GM19240 (cell line): ENCODE results near the gene ENPP6.
"Not testable (repeated sequence)": the region's sequence is repeated elsewhere in the genome, so short reads cannot be mapped to it uniquely, and the experiment has no call there.

Experiments
- DNase-seq: peaks from one replicate; pipeline ENCODE4 v3.0.0; 2011; ENCODE audit warnings: low spot score; ENCODE audit not compliant: insufficient read length

ENPP6 gene

DNA sequence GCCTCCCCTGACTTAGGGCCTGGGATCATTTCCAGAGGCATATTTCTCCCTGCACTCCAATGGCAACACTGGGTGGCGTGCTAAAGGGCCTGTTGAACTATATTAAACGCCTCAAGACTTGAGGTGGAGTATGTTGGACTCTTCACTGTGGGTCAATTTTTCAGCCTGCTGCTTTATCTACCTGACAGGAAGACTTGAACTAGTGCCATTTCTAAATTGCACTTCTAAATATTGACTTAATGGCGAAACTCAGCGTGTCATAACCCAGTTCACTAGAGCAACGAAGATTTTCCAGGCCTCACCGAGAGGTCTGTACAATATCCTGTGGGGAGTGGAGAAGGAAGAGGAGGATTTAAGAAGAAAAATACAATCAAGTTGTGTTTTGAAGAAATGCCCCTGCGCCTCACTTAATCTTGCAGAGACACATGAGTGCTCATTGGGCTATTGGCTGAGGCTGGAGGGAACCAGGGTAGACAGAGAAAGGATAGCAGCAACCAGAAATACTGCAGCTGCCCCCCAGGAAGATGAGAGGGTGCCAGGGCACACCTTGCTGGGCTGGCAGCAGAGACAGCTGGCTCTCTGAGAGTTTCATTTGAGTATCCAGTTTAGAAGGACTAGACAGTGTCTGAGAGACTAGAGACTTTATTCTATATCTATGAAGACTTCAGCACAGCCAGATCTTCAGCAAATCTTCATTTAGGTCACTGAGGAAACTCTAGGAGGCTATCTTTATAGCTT lies 67.4 kb downstream of the ENPP6 start:
- no peak for DNase-seq

DNA sequence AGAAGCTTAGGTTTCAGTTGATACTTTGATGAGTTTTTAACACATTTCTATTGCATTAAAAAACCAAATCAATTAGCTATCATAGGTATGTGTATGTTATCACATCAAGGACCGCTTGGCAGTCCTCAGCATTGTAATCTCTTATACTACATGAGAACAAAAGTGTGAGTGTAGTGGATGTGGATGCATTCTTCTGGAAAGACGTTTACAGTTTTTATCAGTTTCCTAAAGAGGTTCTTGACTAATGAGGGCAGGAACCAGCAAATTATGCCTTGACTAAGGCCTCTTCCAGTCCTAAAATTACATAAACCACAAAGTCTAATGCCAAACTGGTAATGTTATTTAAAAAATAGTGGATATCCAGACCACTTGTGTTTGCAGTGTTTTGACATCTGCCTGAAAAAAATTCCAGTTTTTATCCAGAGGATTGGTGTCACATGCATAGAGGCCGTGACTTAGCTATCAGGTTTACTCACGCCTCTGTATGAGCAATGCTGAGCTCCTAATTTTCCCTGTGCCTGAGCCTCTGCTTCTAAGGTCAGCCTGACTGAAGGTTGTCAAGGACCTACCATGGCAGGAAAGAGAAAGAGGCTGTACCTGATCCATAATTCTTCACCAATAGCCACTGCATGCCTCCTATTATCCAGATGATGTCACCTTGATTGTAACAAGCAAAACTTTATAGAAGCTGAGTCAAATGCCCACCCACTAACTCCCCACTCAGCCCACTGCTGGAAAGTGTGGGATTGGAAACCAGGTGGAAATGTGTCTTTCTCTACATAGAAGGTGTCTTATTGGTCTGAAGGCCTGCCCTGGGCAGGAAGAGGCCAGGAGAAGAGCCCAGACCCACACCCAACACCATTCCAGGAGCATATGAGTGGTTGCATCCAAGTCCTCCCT lies 68.7 kb downstream of the ENPP6 start:
- DNase-seq: no peak

DNA sequence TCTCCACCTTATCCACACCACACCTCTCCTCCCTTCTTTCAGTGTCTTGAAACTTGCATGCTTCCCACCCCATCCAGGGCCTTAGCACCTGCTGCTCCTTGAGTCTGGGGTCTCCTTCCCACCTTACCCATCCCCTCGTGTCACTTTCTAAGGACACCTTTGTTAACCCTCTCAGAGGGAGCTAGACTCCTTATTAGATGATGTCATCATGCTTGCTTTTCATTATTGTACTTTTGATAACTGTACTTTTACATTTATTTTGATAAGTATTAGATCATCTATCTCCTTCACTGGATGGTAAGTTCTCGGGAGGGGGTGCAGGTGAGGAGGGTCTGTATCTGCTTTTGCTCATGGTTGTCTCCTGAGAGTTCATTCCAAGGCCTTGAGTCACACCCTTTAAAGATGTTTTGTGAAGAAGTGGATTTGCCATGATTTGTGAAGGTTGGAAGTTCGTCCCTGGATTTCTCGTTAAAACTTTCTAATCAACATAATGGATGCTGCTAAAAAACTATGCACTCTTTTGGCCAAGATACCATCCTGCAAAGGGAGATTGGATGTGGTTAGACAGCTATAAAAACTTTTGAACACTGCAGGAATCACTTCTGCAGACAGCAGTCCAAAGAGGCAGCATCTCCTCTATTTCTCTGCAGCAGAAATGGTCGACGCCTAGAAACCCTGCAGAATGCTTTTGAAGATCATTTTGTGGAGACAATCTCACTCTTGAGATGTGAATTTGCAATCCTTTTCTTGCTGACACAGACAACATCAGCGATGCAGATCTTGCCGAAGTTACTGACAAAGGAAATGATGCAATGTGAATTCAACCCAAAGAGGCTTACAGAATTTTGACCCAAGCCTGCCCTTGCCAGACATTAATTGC lies 69.6 kb downstream of the ENPP6 start:
- no peak for DNase-seq

DNA sequence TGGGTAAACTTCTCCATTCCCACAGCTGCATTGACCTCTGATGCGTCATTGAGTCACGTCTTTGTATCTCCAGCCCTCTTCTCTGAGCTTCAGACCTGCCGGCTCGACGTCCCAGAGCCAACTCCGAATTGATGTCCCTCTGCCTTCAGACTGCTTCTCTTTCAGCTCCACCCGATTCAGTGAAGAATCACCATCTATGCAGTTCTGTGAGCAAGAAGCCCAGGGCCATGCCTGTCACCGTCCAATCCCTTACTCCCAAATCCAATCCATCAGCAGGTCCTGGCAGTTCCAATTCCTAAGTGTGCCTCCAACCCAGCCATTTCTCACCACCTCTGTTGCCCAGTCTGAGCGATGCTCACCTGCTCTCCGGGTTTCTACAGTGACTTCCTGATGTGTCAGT lies 70.7 kb downstream of the ENPP6 start:
- DNase-seq: no peak

DNA sequence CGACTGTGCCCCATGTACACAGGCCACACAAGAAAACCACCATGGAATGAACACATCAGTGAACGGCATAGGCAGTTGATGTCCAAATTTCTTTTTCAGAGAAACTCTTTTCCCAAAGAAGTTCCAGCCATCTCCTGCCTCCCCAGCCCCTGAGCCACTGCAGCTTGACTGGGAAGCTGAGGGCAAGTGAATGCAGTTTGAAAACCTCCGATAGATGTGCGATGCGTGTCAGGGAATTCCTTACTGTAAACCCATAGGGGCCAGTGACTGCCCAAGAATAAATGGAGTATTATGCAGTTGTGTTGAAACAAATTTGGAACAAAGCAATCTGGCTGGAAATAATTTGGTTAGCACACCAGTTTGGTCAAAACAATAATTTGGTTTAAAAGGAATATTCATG lies 72.1 kb downstream of the ENPP6 start:
- DNase-seq: no peak

DNA sequence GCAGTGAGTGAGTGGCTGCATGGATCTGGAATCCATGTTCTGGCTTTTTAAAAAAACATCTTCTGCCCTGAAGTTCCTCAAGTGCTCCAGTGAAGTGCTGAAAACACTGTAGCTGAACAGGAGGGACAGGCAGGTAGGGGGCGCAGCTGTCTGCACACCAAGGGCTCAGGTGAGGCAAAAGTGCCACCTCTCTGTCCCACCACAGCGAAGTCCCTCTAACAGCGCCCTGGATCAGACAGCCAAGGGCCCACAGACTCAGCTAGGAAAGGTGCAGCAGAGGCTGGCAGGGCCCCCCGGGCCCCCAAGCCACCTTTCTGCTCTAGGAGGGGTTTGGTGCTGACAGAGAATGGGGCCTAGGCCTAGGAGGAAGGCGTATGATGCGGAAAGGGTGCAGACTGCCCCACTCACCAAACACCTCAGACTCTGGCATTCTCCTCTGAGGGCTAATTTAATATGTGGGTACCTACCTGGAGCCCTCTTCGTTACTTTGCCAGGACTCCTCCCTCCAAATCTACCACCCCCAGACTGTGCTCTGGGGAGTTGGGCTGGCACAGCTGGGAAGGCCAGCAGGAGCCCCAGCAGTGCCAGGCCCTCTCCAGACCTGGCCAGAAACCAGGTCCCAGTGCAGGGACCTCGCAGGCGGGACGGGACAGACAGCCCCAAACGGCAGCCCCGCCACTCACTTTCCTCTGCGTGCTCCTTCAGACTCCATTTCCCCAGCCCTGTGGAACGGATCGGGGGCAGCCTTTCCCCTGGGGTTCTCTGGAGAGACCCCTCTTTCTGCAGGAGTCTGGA lies 73.7 kb downstream of the ENPP6 start:
- no peak for DNase-seq

DNA sequence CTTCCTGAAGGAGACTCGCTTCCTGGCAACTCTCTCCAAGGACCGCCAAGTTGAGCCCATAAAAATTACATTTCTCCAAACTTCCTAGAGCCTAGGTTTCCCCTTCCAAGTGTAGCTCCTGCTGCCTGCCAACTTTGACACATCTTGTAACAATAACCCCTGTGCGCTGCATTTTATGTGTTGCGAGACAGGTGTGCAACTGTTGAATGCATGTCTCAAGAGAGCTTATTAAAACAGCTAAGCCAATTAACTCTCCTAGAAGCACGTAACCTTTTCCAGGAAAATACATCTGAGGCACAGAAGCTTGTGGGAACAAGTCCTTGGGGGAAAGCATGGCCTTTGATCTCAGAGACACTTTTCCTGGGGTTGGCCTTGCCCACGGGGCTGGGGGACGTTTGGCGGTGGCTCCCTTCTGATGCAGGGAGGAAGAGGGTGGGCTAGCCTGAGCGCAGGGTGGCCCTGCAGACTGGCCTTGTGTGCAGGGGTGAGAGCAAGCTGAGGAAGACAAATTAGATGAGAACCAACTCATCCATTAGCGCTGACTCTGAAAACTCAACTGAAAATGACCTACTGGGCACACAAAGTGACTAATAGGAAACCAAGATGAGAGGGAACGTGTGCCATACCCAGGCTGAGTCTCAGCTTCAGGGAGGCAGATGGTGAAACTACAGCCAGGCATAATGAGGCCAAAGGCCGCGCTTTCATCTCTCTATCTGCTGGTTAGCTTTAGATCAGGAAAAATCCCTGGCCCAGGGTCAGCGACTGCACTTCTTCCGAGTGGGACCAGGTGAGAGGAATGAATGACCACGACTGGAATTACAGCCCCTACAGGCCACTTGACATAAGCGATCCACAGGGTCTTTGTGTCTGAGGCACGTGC lies 75.3 kb downstream of the ENPP6 start:
- DNase-seq: no peak

DNA sequence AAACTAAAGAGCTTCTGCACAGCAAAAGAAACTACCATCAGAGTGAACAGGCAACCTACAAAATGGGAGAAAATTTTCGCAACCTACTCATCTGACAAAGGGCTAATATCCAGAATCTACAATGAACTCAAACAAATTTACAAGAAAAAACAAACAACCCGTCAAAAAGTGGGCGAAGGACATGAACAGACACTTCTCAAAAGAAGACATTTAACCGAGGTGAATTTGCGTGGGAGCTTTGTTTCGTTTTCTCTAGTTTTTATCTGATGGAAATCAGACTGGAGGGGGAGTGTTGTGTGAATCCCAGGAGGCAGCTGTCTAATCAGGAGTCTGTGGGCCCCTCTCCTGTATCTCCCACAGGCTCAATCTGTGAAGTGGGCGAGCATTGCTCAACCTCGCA lies 76.8 kb downstream of the ENPP6 start:
- not testable (repeated sequence) for DNase-seq

DNA sequence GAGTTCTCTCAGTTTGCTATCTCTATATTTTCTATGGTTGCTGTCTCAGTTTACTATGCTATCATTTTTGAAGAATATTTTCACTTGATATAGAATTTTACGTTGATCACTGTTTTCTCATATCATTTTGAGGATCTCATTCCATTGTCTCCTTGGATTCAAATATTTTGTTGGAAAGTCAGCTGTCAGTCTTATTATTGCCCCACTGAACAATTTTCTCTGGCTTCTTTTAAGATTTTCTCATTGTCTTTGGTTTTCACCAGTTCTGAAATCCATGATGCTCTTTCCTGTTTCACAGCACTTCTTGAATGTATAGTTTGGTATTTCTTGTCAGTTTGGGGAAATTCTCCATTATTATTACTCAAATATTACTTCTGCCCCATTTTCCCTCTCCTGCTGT lies 81.1 kb downstream of the ENPP6 start:
- no peak for DNase-seq

DNA sequence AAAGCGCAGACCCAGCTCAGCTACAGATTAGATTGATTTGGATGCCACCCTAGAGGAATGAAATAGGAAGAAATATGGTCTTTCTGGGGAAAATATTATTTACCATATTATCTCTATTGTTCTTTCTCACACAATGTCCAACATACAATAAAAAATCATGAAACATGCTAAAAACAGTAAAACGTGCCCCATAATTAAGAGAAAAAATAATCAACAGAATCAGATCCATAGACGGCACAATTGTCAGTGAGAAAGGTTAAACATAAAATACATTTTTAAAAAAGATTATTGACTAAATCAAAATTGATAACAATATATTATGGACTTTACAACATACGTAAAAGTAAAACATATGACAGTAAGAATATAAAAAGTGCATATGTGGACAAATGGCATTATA lies 90.9 kb downstream of the ENPP6 start:
- no peak for DNase-seq

DNA sequence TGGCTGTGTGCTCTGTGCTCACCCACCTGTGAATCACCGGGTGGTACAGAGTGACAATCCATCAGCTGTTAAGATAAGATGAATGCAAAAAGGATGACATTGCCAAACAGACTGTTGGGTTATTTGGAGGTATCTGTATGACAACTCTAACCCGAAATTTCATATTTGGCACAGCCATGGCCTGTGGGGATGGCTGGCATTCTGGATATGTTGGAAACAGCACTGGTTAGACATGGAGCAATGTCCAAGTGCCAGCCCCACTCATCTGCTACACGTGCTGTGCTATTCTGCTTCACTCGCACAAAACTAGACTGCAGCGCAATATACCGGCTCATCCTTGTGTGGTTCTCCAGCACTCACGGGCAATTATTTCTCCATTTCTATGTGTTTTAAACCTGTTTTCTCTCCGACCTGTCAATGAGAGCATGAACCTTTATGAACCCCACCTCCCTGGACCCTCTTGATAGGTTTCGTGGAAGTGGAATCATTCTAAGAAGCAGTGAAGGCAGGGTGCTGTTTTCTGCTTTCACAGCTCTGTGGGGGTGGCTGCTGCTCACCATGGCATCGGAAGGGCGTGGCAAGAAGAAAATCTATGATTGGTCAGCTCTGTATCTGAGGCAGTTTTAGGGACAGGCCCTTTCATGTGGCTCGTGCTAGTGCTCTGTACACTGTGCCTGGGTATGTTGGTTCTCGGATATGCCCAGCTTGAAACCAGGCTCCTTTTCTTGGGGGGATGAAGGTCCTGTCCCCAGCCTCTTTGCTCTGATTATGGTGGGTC lies 94.9 kb downstream of the ENPP6 start:
- DNase-seq: no peak

DNA sequence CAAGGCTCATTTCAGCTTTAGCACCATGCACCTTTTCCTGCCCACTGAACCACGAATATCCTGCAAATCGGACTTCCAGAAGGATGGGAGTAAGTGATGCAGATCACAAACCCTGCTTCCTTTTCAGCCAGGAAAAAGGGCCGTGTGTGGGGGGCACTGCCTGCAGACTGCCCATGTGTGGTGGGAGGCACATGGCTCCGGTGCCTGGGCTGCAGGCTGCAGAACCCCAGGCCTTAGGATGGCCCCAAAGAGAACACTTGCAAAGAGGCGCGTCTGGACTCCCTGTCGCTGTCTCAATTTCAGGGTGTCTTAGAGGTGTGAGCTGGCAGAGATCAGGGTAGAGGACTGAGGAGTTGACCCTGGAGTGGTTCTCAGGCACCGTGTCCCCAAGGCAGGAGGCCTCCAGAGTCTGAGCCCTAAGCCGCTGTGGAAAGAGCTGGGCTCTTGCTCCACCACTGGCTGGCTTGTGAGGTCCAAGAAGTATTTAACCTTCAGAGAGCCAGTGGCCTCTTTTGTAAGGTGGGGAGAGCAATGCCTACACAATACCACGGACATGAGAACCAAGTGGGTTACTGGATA lies 97.0 kb downstream of the ENPP6 start:
- DNase-seq: no peak

DNA sequence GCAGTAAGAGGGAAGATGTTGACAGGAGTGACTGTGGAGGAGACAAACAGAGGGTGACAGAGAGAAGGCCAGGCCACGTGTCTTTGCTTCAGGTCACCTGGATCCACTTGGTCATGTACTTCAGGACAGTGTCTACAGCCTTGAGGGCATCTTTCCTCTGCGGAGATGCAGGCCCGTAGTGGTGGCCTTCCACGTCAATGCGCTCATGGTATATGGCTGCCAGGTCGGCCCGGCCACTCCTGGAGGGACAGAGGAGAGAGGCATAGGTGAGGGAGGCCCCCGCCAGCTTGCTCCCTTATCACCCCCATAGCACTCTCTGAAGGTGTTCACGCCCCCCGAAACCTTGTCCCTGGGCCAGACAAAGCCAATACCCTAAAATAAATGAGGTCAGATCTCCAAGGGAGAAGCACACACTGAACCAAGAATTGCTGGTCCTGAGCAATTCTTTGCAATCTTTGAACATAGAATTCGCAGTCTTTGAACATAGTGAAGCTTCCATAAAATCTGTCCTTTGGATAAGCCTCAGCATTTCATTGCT lies 99.9 kb downstream of the ENPP6 start:
- no peak for DNase-seq

DNA sequence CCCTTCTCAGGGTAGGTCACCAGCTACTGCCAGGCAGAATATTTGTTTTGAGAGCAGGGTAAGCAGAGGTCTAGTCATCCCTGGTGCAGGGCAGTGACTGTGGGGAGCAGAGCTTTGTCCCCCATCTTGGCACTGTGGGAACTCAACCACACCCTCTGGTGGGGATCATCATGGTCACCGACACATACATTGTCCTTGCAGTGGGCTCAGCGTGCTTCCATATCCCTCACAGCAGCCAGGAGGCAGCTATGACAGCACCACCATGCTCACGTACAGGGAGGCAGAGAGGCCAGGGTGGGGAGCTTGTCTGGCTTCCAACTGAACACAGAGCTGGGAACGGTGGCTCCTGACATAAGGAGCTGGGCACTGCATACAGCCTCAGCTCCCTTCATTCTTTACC lies 102.3 kb downstream of the ENPP6 start:
- DNase-seq: no peak

DNA sequence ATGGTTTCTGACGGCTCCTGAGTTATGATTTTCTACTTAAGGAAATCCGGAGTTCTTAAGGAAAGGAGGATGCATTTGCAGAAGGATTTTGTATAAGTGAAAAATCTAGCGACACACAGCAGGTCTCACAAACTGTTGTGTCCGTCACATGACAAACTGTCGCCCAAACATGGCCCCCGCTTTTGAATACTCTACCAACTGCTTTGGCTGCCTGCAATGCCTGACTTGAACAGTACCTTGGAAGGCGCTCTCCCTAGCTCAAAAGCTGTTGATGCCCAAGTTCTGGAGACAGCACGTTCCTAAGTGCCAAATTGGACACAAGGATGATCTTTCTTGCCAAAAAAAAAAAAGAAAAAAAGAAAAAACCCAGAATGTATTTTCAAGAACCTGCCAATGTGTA lies 103.2 kb downstream of the ENPP6 start:
- DNase-seq: no peak

DNA sequence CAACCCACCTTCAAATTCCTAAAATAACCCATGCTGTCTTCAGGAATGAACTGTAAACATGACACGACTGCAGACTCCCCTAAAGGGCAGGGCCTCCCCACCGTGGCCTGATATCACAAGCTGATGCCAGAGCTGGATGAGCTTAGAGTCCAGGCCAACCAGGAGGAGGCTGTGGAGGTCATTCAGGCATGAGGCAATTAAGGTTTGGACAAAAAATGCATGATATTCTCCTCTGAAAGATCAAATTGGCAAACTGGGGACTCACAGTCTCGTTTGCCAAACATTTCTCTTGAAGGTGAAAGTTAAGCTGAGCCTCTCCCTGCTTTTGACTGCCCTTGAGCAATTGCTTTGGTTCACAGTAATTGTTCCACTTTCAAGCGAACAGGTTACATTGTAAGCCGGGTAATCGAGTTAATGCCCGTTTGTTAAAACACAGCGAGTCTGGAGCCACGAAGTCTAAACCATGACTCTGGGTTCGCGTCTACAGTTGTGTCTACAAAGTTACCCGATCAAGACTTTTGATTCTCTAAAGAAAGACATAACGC lies 105.6 kb downstream of the ENPP6 start:
- DNase-seq: no peak

DNA sequence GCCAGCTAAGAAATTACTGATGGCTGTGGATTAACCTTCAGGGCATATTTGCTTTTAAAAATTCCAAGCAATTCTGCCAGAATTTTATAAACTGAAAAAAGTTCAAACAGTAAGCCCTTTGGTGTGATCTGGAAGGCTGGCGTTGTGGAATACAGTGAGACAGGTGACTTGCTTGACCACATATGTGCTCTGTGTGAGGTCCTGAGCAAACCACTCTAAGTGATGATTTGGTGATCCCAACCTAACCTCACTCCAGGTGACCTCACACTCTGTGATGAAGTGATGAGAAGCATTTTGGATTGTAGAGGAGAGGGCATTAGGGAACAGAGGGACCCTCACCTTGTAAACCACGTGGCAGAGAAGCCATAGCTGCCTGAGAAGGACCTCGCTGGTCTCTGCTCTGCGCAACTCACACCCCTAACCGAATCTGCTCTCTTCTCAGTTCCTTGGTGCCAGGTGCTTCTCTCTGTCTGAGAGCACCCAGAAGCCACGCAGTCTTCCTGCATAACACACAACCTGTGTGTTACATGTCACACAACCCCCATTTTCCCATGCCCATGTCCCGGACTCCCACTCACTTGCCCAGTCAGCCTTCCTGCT lies 106.3 kb downstream of the ENPP6 start:
- DNase-seq: no peak
